Measurements from ENCODE around the gene SORCS1.

The SORCS1 gene

GRCh38 chr10:107043461-107043860 is 121.0 kb downstream of the SORCS1 start (continued):
- TF ChIP-seq MEIS1 (CRISPR knock-in tag; IDR thresholded peaks at IDR 0.05; ENCODE audit: borderline replicate concordance), result no peak
- no peak for TF ChIP-seq ZNF600 (tag by site-specific recombination; IDR thresholded peaks at IDR 0.05)
- TF ChIP-seq INSM2 (tag by site-specific recombination; IDR thresholded peaks at IDR 0.05), result no peak
- TF ChIP-seq PBX3 (CRISPR knock-in tag; IDR thresholded peaks at IDR 0.05), result no peak
- TF ChIP-seq ZNF610 (tag by site-specific recombination; IDR thresholded peaks at IDR 0.05; ENCODE audit: borderline replicate concordance), result no peak

DNA sequence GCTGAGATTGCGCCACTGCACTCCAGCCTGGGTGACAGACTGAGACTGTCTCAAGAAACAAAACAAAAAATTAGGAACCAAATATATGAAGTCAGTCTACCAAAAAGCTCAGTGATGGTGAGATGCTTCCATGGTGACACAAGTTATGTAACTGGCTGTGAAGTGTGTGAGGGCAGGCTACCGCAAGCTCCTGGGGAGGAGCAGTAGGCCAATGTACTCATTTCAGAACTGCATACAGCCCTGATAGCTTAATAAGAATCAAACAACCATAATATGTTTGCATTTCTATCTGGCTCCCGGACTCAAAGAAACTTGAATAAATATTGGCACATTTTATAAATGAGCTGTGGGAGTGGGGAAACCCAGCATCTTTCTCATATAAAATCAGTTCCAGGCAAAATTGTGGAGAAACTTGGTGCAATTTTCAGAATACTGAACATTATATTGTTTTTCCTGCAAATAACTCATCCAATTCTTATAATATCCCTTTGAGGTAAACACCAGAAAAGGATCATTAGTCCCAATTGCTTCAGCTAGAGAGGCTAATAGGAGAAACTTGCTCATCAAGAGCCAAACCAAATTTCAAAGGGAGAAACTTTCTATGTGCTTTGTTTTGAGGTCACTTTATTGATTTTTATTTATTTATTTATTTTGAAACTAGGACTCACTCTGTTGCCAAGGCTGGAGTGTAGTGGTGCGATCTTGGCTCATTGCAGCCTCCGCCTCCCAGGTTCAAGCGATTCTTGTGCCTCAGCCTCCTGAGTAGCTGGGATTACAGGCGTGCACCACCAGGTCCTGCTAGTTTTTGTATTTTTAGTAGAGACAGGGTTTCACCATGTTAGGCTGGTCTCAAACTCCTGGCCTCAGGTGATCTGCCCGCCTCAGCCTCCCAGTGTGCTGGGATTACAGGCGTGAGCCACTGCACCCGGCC is 127.0 kb downstream of the SORCS1 start:
- ChIA-PET CTCF (no interaction called here), POLR2A (no interaction called here)
- H3K4me1 ChIP-seq (ENCODE audit: control insufficient read depth, insufficient read depth, low read length), result no peaks in the 10 kb centered on the region
- no peak overlapping the region for H3K4me3 ChIP-seq (ENCODE audit: low read depth, low read length)
- no peak overlapping the region for H3K27ac ChIP-seq (ENCODE audit: extremely low read depth, low read depth, low read length)
- no peaks in the 10 kb centered on the region for H3K36me3 ChIP-seq (ENCODE audit: control insufficient read depth in 2 of 2, insufficient read depth in 1 of 2, low read length in 2 of 2)
- TF ChIP-seq SCRT2 (tag by site-specific recombination; IDR thresholded peaks at IDR 0.05) (no peak), ZNF747 (tag by site-specific recombination; IDR thresholded peaks at IDR 0.05) (no peak), ZNF501 (tag by site-specific recombination; IDR thresholded peaks at IDR 0.05) (no peak), ZNF600 (tag by site-specific recombination; IDR thresholded peaks at IDR 0.05) (no peak), RBAK (tag by site-specific recombination; IDR thresholded peaks at IDR 0.05) (no peak), ZNF112 (tag by site-specific recombination; IDR thresholded peaks at IDR 0.05) (no peak), SP2 (tag by site-specific recombination; IDR thresholded peaks at IDR 0.05) (no peak), ZNF239 (tag by site-specific recombination; IDR thresholded peaks at IDR 0.05) (no peak), ZNF610 (tag by site-specific recombination; IDR thresholded peaks at IDR 0.05; ENCODE audit: borderline replicate concordance) (no peak), BCL11A (tag by site-specific recombination; IDR thresholded peaks at IDR 0.05; ENCODE audit: low read depth) (no peak), ZNF473 (tag by site-specific recombination; IDR thresholded peaks at IDR 0.05) (no peak), ZNF514 (tag by site-specific recombination; IDR thresholded peaks at IDR 0.05) (no peak), SETDB1 (IDR thresholded peaks at IDR 0.05; ENCODE audit: insufficient read length, low read length) (no peak), ZBTB21 (tag by site-specific recombination; IDR thresholded peaks at IDR 0.05) (no peak), REPIN1 (tag by site-specific recombination; IDR thresholded peaks at IDR 0.05; ENCODE audit: low read depth) (no peak), WT1 (tag by site-specific recombination; IDR thresholded peaks at IDR 0.05) (no peak)
- TF ChIP-seq, protein P1, sequence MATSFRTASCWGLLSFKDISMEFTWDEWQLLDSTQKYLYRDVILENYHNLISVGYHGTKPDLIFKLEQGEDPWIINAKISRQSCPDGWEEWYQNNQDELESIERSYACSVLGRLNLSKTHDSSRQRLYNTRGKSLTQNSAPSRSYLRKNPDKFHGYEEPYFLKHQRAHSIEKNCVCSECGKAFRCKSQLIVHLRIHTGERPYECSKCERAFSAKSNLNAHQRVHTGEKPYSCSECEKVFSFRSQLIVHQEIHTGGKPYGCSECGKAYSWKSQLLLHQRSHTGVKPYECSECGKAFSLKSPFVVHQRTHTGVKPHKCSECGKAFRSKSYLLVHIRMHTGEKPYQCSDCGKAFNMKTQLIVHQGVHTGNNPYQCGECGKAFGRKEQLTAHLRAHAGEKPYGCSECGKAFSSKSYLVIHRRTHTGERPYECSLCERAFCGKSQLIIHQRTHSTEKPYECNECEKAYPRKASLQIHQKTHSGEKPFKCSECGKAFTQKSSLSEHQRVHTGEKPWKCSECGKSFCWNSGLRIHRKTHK (tag by site-specific recombination; IDR thresholded peaks at IDR 0.05), result no peak
- TF ChIP-seq, protein P2, sequence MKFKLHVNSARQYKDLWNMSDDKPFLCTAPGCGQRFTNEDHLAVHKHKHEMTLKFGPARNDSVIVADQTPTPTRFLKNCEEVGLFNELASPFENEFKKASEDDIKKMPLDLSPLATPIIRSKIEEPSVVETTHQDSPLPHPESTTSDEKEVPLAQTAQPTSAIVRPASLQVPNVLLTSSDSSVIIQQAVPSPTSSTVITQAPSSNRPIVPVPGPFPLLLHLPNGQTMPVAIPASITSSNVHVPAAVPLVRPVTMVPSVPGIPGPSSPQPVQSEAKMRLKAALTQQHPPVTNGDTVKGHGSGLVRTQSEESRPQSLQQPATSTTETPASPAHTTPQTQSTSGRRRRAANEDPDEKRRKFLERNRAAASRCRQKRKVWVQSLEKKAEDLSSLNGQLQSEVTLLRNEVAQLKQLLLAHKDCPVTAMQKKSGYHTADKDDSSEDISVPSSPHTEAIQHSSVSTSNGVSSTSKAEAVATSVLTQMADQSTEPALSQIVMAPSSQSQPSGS (tag by site-specific recombination; IDR thresholded peaks at IDR 0.05; ENCODE audit: low read depth), result no peak
- TF ChIP-seq, protein P3, sequence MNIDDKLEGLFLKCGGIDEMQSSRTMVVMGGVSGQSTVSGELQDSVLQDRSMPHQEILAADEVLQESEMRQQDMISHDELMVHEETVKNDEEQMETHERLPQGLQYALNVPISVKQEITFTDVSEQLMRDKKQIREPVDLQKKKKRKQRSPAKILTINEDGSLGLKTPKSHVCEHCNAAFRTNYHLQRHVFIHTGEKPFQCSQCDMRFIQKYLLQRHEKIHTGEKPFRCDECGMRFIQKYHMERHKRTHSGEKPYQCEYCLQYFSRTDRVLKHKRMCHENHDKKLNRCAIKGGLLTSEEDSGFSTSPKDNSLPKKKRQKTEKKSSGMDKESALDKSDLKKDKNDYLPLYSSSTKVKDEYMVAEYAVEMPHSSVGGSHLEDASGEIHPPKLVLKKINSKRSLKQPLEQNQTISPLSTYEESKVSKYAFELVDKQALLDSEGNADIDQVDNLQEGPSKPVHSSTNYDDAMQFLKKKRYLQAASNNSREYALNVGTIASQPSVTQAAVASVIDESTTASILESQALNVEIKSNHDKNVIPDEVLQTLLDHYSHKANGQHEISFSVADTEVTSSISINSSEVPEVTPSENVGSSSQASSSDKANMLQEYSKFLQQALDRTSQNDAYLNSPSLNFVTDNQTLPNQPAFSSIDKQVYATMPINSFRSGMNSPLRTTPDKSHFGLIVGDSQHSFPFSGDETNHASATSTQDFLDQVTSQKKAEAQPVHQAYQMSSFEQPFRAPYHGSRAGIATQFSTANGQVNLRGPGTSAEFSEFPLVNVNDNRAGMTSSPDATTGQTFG (tag by site-specific recombination; IDR thresholded peaks at IDR 0.05; ENCODE audit: borderline replicate concordance), result no peak
- TF ChIP-seq, protein P4, sequence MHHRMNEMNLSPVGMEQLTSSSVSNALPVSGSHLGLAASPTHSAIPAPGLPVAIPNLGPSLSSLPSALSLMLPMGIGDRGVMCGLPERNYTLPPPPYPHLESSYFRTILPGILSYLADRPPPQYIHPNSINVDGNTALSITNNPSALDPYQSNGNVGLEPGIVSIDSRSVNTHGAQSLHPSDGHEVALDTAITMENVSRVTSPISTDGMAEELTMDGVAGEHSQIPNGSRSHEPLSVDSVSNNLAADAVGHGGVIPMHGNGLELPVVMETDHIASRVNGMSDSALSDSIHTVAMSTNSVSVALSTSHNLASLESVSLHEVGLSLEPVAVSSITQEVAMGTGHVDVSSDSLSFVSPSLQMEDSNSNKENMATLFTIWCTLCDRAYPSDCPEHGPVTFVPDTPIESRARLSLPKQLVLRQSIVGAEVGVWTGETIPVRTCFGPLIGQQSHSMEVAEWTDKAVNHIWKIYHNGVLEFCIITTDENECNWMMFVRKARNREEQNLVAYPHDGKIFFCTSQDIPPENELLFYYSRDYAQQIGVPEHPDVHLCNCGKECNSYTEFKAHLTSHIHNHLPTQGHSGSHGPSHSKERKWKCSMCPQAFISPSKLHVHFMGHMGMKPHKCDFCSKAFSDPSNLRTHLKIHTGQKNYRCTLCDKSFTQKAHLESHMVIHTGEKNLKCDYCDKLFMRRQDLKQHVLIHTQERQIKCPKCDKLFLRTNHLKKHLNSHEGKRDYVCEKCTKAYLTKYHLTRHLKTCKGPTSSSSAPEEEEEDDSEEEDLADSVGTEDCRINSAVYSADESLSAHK (tag by site-specific recombination; IDR thresholded peaks at IDR 0.05), result no peak
- no peaks in the 10 kb centered on the region for H3K9me3 ChIP-seq (ENCODE audit: control insufficient read depth, insufficient read depth, low read depth, low read length)

Measured in HEK293 (cell line).